Nasal cavity respiratory epithelium epithelial cell of viscerocranial mucosa (primary cell): ENCODE measurements around the gene FOXK2. TPM values are rescaled to one million over a fixed set of nuclear protein-coding genes. Genes with fewer than 3 reads are reported as not detected.

Experiments
- total RNA-seq: library from RNA; depleted of rRNA; stranded (reverse); fragments of >200 nt; gene quantifications from 2 replicates; pipeline ENCODE4 v1.2.3, GENCODE V29; 2014

The FOXK2 gene
- total RNA-seq, result 47.2 and 64.7 TPM in 2 replicates

DNA sequence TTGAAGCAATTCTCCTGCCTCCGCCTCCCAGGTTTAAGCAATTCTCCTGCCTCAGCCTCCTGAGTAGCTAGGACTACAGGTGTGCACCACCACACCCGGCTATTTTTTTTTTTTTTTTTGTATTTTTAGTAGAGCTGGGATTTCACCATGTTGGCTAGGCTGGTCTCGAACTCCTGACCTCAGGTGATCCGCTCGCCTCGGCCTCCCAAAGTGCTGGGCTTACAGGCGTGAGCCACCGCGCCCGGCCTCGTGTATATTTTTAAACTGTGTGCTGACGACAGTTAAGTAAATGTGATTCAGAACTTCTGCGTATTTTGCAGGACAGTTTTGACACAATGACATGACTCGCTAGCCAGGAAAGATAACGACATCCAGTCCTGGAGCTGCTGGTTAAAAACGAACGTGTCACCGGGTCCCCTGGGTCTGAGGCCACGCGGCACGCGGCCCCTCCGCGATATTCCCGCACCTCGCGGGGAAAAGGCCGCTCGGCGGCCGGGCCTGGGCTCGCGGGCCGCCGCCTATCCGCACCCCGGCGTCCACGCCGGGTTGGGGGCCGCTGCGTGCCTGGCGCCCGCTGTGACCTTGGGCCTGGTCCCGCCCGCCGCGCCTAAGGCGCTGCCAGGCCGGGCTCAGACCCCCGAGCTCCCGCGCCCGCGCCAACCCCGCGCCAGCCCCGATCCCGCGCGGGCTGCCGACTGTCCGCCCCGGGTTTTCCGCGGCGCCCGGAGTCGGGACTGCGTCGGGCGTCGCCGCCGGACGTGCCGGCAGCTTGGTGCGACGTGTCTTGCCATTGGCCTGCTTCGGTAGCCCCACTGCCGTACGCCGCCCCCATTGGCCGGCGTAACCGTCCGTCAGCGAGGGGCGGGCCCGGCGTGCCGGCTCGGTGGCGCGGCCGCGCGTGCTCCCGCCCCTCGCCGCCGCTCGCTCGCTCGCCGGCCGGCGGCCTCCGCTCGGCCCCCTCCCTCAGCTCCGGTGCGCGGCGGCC, at the start of gene FOXK2:
FOXK2 (plus strand) TSS at position 907 of the 985 bp plus-strand sequence. CDS start 157 bp downstream, outside the sequence.

DNA sequence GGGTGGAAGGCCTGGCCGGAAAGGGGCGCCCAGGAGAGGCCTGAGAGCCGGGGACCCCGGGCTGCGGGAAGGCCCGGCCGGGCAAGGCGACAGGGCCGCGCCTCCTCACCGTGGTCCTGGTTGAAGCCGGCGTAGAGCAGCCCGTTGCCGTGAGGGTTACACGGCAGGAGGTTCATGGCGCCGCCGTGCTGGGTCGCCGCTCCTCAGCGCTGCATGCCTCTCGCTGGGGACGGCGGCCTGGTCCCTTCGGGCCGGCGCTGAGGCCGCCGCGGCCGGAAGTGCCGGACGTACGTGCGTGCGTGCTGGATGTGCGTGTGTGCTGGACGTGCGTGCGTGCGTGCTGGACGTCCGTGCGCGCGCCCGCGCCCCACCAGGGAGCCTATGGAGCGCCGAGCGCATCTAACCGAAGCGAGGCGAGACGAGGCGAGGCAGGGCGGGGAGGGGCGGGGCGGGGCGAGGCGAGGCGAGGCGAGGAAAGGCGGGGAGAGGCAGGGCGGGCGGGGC, 128.7 kb downstream of the FOXK2 start, which contains the start of gene WDR45B:
WDR45B (minus strand) TSS at position 280 of the 504 bp plus-strand sequence; CDS start at position 176, 104 bp downstream.

Other genes starting within 250 kb of the FOXK2 start
- gene CSNK1D, start 246.0 kb upstream of the FOXK2 start, total RNA-seq, result 63.6 and 105 TPM in 2 replicates
- not detected in 2 replicates for gene CD7, start 202.1 kb upstream of the FOXK2 start, total RNA-seq
- gene SECTM1, start 186.0 kb upstream of the FOXK2 start, total RNA-seq, result 11.6 and 18.5 TPM in 2 replicates
- not detected in 2 replicates for gene TEX19, start 160.5 kb upstream of the FOXK2 start, total RNA-seq
- gene UTS2R, start 148.0 kb upstream of the FOXK2 start, total RNA-seq, result not detected in 2 replicates
- gene HEXD, start 101.4 kb upstream of the FOXK2 start, total RNA-seq, result 5.5 and 13.2 TPM in 2 replicates
- 21.9 and 28.2 TPM in 2 replicates for gene OGFOD3, start 101.1 kb upstream of the FOXK2 start, total RNA-seq
- 37.6 and 54.3 TPM in 2 replicates for gene CYBC1, start 69.0 kb upstream of the FOXK2 start, total RNA-seq
- 28.4 and 55.1 TPM in 2 replicates for gene NARF, start 61.0 kb upstream of the FOXK2 start, total RNA-seq
- 84.5 and 100 TPM in 2 replicates for gene WDR45B, start 128.7 kb downstream of the FOXK2 start, total RNA-seq
- gene RAB40B, start 179.0 kb downstream of the FOXK2 start, total RNA-seq, result 2.7 and 7.7 TPM in 2 replicates
- 16.7 and 20.4 TPM in 2 replicates for gene FN3KRP, start 197.0 kb downstream of the FOXK2 start, total RNA-seq
- gene FN3K, start 215.9 kb downstream of the FOXK2 start, total RNA-seq, result 3.1 and 13.8 TPM in 2 replicates
- gene TBCD, start 232.3 kb downstream of the FOXK2 start, total RNA-seq, result 19.1 and 37.9 TPM in 2 replicates